ENCODE results near the gene CLEC18B.

DNA sequence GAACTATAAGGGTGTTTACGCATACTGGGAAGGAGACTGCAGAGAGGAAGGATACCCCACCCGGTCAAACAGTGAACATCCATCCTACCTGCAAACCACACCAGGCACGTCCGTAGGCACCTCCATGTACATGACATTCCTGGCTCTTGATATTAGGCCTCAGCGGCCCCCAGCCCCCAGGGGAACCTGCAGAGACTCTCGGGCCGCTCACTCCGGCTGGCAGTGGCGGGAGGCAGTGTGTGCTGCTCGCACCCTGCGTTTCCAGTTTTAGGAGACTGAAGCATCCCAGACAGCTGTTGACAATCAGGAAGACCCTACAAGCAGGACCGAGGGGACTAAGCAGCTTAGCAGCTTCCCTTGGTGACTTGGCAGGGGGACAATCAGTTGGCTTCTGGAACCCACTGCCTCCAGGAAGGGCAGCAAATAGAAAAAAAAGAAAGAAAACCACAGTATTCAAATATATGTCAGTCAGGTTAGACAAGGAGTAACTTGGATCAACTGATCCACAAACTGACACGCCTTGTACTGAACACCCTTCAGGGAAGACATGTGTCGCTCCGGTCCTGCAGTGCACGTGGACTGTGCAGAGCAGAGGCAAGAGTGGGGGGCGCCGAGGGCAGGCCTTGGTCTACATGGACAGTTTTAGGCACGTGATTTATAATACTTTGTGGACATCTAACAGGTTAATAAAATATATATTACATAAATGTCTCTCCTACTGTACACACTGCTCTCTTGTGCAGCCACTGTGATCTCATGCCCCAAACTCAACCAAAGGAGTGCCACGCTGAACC is 29.9 kb upstream of the CLEC18B start:
- TF ChIP-seq EGR1 (IDR thresholded peaks at IDR 0.05) (no peak), REST (IDR thresholded peaks at IDR 0.05; ENCODE audit: low read depth) (no peak), EP300 (IDR thresholded peaks at IDR 0.05; ENCODE audit: borderline replicate concordance) (no peak), CREB1 (IDR thresholded peaks at IDR 0.05; ENCODE audit: low read depth) (no peak), CEBPB (IDR thresholded peaks at IDR 0.05) (no peak), TEAD4 (IDR thresholded peaks at IDR 0.05) (no peak), RAD21 (IDR thresholded peaks at IDR 0.05; ENCODE audit: low read depth) (no peak), YY1 (IDR thresholded peaks at IDR 0.05; ENCODE audit: low read depth) (no peak), TAF1 (IDR thresholded peaks at IDR 0.05; ENCODE audit: low read depth) (no peak), NFIC (IDR thresholded peaks at IDR 0.05) (no peak), FOXM1 (IDR thresholded peaks at IDR 0.05; ENCODE audit: borderline replicate concordance, low read depth) (no peak)
- TF ChIP-seq, protein P1, sequence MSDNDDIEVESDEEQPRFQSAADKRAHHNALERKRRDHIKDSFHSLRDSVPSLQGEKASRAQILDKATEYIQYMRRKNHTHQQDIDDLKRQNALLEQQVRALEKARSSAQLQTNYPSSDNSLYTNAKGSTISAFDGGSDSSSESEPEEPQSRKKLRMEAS (IDR thresholded peaks at IDR 0.05): no peak

Measured in Ishikawa (cell line).